Hematopoietic multipotent progenitor cell treated with erythropoietin and hydrocortisone succinate and interleukin-3 and kit ligand, for 6 days (in vitro differentiated cells): Measurements from ENCODE around the gene MTPN.

ENCODE experiments used
- DNase-seq: peaks from one replicate; pipeline ENCODE4 v3.0.0-alpha.2; 2015

Gene MTPN

DNA sequence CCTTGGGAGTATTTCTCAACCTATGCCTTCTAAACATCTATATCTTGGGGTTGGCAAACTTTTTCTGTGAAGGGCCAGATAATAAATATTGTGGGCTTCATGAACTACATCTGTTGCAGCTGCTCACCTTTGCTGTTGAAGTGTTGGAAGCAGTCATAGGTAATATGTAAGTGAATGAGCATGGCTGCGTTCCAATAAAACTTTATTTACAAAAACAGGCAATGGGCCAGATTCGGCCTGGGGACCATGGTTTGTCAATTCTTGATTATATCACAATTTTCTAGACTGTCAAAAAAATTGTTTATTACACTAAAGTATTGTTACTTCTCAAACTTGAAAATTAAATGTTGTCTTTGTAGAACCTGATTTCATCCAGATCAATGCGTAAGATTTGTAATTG is 54.9 kb downstream of the MTPN start:
- no peak for DNase-seq

DNA sequence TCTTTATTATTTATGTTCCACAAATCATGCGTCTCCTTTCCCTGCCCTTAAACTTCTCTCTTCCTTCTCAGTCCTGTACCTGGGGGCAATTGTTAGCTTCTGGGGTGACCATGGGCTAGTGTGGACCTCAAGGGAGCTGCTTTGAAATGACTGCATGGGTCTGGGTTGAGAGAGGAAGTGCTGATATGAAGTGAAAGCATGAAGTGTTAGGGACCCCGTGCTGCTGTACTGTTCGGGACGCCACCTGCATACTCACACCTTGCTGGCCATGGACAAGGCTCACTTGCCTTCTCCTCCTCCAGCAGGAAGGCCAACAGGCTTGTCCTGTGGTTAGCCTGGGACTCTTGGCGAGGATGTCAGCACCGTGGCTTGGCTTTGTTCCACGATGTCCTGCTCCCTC is 56.7 kb downstream of the MTPN start:
- no peak for DNase-seq

DNA sequence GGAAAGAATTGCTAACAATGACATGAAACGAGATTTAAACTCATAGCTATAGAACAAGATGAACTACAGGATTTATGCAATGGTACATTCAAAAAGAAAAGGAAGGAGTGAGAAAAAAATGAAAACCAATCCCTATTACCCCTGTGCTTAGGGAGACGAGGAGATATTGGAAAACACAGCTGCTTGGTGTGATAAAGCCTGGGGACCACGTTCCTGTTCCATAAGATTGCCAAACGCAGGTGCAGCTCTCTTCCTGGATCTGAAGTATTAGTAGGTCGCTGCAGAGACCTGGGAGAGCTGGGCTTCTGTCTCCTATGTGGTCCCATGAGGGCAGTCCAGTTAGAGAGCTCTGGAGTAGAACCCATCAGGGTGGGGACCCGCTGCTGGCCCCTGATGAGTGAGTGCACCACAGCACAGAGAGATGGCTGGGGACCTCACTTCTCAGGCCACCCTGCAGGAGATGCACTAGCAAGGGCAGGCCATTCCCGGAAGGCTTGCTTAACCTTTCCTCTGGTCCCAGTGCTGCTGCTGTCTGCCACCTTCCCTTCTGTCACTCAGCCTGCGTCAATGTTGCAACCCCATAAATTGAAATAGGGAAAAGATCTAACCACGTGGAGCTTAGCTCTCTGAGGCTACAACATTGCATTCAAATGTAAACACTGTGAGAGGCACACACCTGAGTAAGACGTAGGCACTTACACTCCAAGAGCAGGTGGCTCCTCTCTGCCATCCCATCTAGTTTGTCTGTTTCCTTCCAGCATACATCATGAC is 57.9 kb downstream of the MTPN start:
- no peak for DNase-seq

DNA sequence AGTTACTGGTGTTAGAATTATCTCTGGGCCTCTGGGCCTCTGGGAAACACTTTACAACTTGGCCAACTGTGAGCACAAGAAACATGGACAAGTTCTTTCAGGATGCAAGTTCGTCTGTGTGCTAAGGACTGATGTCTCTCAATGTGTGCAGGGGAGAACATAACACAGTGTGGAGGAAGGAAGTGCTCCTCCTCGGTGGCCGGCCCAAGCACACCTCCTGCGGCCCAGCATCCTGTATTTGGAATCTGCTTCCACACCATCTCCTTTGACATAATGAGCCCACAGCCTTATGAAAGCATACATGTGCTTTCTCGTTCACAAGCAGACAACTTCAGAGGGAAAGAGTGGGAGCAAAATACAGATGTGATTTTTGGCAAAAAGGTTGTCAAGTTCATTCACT is 59.0 kb downstream of the MTPN start:
- no peak for DNase-seq

DNA sequence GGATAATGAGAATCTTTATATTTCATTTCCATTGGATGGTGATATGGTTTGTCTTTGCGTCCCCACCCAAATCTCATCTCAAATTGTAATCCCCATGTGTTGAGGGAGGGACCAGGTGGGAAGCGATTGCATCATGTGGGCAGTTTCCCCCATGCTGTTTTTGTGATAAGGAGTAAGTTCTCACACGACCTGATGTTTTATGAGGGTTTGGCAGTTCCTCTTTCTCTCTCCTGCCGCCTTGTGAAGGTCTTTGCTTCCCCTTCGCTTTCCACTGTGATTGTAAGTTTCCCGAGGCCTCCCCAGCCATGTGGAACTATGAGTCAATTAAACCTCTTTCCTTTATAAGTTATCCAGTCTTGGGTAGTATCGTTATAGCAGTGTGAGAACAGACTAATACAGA is 59.4 kb downstream of the MTPN start:
- peak; percentile 55 for DNase-seq

DNA sequence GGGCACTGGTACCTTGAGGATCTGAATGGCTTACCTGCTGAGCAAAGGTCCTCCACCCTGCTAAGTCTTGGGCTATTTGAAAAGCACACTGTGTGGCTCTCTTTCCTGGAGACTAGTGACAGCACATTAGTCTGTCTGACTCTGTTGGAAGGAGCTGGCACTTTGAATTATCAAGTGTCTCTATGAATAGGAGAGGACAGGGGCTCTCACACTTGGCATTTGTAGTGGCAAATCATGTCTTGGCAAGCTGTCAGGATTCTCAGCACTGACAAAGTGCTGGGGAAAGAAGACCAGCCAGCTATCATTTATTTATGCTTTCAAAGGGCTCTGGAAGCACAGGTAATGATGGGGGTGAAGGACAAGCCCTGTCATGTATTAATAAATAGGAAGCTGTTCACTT is 62.8 kb downstream of the MTPN start:
- no peak for DNase-seq

DNA sequence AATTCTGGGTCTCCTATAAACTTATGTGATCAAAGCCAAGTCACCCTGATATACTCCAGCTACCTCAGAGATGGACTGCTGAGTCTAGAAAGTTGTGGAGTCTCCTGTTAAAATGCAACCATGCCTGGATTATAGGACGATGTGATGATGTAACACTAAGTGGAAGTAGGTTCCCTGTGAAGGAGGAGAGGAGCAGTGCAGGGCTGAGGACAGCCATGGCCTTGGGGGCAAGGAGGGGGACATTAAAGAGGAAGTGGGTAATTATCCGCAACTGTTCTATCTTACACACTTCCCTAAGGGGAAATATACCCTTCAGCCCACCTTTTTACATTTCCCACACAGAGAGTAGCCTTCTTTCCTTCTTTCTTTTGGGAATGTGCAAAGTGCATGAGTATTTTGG is 63.8 kb downstream of the MTPN start:
- DNase-seq = no peak

DNA sequence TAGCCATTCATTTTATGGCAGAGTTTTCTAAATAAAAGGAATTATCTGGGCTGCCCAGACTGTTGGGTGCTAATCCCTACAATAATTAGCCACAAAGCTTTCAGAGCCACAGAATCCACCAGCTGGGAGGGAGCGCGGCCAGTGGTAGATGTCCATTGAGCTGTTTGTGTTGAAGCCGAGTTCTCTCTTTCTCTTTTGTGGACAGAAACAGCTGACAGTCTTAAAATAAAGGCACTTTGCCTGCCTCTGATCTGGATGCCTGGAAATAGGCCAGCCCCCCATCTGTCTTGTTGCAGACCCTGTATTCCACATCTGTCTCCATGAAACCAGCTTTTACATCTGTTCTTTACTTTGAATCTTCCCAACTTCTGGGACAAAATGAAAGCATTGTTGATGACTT is 66.1 kb downstream of the MTPN start:
- DNase-seq = no peak

DNA sequence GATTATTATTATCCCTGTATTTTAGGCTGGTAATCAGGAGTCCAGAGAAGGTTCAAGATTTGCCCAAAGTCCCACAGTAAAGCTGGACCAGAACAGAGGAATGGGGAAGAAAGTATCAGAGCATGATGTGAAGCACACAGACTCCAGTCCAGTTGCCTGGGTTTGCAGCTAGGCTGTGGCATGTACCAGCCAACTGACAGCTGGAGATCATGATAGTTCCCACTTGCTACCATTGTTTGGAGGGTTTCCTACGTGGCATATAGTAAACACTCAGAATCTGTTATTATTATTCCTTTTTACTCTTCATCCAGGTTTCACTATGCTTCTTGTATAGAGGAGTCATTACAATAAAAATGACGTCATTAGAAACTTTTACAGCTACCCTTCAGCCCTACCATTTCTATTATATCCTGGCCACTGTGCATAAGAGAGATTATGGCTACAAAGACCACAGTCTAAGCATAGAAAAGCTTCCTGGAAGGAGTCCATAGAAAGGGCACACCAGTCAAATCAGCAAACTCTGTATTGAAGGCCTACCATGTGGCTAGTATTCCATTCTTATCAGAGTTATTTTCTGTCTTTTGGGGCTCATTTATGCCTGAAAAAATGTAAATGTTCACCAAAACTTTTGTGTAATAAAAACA is 66.6 kb downstream of the MTPN start:
- DNase-seq = no peak

DNA sequence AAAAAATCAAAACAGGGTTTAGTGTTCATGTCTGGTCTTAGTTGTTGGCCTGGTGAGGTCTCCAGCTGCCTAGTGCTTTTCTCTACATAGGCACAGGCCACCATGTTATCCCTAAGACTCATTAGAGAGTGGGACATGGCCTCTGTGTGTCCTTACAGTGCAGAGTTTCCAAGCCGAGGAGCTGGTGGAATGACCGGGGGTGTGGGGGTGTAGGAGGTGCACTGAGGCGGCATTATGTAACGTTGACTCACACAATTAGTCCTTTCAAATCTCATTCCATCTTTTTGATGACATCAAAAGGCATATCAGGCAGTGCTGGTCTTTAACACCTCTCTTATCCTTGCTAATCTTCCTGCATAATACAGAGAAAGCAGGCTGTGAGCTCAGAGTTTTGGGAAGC is 71.3 kb downstream of the MTPN start:
- DNase-seq = no peak

DNA sequence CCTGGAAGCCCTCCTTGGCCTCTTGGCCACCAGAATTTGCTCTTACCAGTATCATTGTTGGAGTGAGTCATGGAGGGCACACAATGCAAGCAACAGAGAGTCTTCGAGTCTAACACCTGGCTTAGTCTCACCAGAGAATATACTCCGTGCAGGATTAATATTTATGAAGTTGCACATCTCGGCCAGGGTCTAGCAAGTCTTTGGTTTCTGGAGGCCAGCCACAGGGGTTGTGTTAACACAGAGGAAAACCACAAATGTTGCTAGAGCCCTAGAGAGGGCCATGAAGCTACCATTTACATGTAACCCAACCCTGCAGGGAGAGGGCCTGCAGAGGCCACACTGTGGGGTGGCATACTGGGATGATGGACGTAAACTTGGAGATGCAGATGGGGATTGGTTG is 71.8 kb downstream of the MTPN start:
- peak; percentile 19 for DNase-seq

DNA sequence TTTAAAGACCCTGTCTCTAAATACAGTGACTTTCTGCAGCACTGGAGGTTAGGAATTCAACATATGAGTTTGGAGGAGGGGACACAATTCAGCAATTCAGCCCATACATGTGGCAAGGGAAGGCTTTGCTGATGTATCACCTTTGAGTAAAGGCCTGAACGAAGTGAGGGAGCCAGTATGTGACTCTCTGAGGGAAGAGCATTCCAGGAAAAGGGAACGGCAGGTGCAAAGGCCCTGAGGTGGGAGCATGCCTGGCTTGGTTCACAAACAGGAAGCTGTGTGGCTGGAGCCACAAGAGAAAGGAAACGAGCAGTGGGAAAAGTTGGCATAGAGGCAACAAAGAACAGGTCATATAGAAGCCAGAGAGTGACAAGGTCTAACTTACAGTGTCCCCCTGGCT is 72.9 kb downstream of the MTPN start:
- DNase-seq = no peak

DNA sequence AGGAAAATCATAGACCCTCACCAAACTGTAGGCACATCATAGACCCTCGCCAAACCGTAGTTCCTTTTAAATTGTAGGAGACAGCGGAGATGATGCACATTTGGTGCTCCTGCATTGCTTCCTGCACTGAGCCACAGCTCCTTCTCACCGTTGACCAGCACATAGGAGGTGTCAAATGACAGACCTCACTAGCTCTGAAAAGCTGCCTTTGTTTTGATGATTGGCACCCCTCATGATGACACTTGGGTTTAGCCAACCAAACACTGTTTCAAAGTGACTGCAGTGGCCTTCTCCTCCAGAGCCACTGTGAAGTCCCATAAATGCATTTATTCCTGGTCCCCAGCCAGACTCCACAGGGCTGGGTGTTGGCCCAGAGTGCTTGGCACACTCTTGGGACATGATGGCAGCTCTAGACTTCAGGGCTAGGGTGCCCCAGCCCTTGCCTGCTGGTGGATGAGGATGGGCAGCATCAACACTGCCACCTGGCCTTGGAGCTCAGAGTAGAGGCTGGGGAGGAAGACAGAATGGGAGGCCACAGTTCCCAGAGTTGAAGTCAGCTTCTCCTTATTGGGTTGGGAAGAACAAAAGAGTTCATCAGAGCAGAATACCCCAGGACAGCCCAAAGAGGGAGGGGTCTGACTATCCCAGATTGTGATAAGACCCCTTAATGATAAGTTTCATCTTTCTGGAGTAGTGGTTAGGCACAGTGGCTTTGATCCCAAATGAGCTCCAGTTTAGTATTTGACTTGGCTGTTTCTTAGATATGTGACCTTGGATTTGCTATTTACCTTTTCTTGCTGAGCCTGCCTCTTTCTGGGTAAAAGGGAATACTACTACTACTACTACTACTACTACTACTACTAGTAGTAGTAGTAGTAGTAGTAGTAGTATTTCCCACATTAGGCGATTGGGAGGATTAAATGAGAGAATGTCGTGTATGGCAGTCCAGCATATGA is 75.3 kb downstream of the MTPN start:
- DNase-seq = no peak

DNA sequence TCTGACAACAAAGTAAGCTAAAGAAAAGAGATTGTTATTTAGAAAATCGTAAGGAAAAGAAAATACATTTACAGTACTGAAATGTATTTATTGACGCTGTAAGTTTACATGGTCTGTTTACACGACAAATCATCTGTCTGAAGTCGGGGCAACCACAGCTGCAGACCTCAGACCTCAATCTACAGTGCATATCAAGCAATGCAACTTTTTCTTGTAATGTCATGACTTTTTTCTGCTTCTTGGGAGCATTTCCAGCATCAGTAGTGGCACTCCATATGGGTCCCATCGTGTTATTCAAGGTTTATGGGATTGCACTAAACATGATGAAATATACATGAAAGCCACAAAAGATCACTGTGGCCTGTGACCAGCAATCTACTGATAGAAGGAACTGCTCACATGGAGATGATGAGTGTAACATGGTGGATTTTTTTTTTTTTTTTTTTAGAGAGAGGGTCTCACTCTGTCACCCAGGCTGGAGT is 77.1 kb downstream of the MTPN start:
- DNase-seq = no peak

DNA sequence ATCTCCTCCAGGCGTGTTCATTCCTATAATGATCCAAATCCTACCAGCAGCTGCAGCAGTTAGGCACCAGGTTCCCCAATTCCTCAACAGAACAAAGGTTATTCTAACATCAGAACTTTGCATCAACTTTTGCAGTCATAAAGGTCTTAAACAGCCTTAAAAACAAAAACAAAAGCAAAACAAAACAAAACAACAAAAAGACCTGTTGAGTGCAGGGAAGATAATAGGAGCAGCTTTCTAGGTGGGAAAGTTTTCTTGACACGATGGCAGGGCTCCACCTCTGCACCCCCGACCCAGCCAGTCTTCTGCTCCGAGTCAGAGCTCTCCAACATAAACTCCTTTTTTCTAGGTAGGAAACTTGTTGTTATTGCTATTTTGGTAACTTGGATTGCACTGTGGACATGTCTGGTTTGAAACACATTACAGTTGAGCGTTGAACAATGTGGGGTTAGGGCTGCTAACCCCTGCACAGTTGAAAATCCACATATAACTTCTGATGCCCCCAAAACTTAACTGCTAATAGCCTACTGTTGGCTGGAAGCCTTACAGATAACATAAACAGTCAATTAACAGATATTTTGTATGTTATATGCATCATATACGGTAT is 77.6 kb downstream of the MTPN start:
- DNase-seq = no peak

DNA sequence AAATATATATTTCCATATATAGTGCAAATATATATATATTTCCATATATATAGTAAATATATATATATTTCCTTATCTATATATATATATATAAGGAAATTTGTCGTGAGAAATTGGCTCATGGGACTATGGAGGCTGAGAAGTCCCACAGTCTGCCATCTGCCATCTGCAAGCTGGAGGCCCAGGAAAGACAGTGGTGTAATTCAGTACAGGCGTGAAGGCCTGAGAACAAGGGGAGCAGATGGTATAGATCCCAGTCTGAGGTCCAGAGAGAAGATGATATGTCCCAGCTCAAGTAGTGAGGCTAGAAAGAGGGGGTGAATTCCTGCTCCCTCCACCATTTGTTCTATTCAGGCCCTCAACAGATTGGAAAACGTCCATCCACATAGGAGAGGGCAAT is 78.9 kb downstream of the MTPN start:
- DNase-seq = no peak

DNA sequence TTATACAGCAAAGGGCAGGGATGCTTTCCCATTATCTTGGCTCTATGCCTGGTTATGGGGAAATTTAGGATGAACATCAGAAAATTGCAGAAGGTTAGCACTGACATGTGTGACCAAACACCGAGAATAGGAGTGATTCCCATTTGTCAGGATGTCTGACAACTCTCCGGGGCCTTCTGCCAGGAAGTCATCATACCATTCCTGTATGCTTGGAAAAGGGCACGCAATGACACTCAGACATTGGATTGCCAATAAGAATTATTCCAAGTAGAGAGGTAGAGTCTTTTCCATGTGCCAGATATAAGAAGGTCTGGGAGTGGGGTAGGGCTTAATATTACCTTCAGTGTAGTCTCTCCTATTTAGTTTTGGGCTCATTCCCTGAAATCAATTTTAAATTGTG is 82.3 kb downstream of the MTPN start:
- DNase-seq = no peak

DNA sequence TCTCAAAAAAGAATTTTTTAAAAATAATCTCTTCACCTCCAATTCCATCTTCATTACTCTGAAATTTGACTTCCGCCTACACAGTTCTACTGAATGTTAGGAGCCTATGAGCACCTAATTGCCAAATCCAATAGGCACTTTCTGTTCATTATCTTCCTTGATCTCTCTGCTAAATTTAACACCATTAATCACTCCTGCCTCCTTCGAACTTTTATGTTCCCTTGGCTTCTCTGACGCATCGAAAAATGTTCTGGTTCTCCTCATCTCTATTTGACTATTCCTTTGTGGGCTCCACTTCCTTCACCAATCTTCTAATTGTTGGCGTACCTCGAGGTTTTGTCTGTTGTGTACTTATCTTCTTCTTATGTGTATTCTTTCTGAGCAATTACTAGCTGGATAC is 87.3 kb downstream of the MTPN start:
- no peak for DNase-seq

DNA sequence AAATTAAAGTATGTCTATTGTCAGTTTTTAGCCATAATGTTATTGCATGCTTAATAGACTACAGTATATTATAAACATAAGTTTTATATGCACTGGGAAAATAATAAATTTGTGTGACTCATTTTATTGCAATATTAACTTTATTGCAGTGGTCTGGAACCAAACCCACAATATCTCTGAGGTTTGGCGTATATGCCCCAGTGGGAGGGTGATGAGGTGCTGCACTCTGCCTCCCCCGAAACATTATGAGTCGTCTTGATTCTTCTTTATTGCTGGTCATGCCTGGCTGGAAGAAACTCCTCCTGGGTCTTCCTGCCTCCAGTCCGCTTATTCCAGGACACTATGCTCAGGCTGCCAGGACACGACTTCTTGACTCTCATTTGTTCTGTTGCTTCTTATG is 88.4 kb downstream of the MTPN start:
- no peak for DNase-seq

DNA sequence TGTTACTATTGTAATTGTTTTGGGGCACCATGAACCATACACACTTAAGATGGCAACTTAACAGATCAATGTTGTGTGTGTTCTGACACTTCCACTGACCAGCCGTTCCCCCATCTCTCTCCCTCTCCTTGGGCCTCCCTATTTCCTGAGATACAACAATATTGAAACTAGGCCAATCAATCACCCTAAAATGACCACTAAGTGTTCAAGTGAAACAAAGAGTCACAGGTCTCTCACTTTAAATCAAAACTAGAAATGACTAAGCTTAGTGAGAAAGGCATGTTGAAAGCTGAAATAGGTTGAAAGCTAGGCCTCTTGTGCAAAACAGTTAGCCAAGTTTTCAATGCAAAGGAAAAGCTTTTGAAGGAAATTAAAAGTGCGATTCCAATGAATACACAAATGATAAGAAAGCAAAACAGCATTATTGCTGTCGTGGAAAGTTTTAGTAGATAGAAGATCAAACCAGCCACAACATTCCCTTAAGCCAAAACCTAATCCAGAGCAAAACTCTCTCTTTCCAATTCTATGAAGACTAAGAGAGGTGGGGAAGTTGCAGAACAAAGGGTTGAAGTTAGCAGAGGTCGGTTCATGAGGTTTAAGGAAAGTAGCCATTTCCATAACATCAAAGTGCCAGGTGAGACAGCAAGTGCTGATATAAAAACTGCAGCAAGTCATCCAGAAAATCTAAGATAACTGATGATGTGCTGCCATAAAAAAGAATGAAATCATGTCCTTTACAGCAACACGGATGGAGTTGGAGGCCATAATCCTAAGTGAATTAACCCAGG is 90.6 kb downstream of the MTPN start:
- DNase-seq = no peak

DNA sequence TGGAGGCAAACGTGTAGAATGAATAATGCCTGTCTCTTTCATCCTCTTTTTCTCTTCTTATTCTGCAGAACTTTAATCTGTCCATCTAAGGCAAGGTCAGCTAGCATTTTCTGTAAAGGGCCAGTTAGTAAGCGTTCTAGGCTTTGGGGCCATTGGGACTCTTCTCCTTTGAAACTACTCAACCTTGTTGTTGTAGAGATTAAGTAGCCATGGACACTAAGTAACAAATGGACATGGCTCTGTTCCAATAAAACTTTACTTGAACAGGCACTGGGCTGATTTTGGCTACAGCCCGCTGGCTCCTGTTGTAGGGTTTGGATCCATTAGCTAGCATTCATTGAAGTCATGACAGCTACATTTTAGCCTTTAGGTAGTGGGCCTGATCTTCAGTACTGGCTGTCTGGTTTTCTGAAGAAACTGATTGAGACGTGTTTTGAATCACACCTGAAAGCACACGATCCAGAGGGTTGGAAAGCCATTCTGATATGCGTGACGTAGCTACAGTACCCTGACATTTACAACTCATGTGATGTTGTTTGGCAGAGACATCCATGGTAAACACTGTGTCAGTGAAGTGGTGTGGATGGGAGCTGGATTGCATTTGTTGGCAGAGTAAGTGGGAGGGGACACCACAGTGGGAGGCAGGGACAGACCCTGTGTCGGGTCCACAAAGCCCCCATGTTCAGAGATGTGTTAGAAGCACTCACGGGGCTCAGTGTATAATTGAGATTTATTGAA is 92.5 kb downstream of the MTPN start:
- DNase-seq = no peak

DNA sequence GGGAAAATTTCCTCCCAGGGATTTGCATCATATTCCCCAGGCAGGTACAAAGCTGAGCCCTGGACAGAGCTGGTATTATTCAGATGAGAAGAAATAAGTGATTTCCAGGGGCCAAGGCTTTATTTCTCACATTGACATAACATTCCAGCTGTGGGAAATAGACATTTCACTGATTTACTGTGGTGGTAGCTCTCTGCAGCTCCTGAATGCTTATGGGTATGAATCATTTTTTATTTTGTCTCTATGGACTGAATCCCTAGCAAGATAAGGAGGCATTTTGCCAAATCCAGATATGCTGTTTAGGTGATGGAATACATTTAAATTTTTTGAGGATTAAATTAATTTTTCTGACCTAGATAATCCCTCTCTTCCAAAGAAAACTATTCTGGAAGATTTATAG is 97.9 kb downstream of the MTPN start:
- no peak for DNase-seq
